K562 (cell line): ENCODE results near the gene PTPRE. TPM values are rescaled to one million over a fixed set of nuclear protein-coding genes. Genes with fewer than 3 reads are reported as not detected.

Source experiments
- ATAC-seq: fragments of 200-7000 bp; cut with Tn5 transposase; 3 replicates; pipeline ENCODE4 v1.9.1; 2020; ENCODE audit warnings: moderate library complexity
- BruUV-seq: library from RNA; stranded (reverse); fragments of 400-500 nt; replicated peaks from 2 replicates; lab custom pipeline; 2021; lab: Mats Ljungman, UMichigan
- CTCF ChIA-PET: fragments of 300-600 bp; formaldehyde crosslinking; extraction: SDS; loops from one replicate; lab custom pipeline; 2021; ENCODE audit warnings: low intra/inter-chr PET ratio; lab: Yijun Ruan, JAX
- POLR2A ChIA-PET: fragments of 300-600, 350-650 bp; sonication (Branson Sonifier 250); formaldehyde crosslinking; extraction: SDS; loops from one replicate; lab custom pipeline; 2021; ENCODE audit warnings: antibody characterized with exemption, inconsistent platforms; lab: Yijun Ruan, JAX
- DNase-seq, 4 experiments: peaks; one replicate each; pipeline versions ENCODE4 v3.0.0 to v3.0.0-alpha.2; 2011 to 2018; ENCODE audit warnings: low spot score in 3 of 4, mixed read lengths in 3 of 4; ENCODE audit errors: extremely low read depth in 1 of 4
- FAIRE-seq: peaks from 2 replicates; lab custom pipeline; 2011; peaks lifted over from hg19 to GRCh38; lab: Jason Lieb, UNC
- H2AFZ ChIP-seq: 2 replicates; pipeline ENCODE4 v1.6.0; 2011; ENCODE audit warnings: low read depth, low read length, control low read depth, inconsistent platforms
- H3K27ac ChIP-seq: fragments of 200-600 bp; 3 replicates; pipeline ENCODE4 v1.8.0; 2011; ENCODE audit warnings: low read depth, mild to moderate bottlenecking, control low read depth, inconsistent platforms, low read length, moderate library complexity, mixed read lengths; ENCODE audit errors: extremely low read depth
- H3K27me3 ChIP-seq, 2 experiments: fragments of 300-600 bp in 1 of 2; 2 replicates in 1 of 2; 3 replicates in 1 of 2; pipeline versions ENCODE4 v1.6.0 to v1.8.0; 2011; ENCODE audit warnings: inconsistent platforms in 2 of 2, low read length in 2 of 2, mild to moderate bottlenecking in 1 of 2, mixed read lengths in 1 of 2, moderate library complexity in 1 of 2; ENCODE audit not compliant: control insufficient read depth in 2 of 2, insufficient read depth in 2 of 2
- H3K36me3 ChIP-seq: fragments of 300-600 bp; 3 replicates; pipeline ENCODE4 v1.8.0; 2011; ENCODE audit warnings: mild to moderate bottlenecking, low read length, inconsistent platforms; ENCODE audit not compliant: control insufficient read depth, insufficient read depth
- H3K4me1 ChIP-seq, 2 experiments: fragments of 200-600 bp in 1 of 2; replicated peaks in 1 of 2; 2 replicates in 1 of 2; 3 replicates in 1 of 2; pipeline versions ENCODE4 v1.5.1 to v1.8.0; 2011; ENCODE audit warnings: inconsistent platforms in 2 of 2, low read length in 2 of 2, mild to moderate bottlenecking in 1 of 2, mixed read lengths in 1 of 2, moderate library complexity in 1 of 2; ENCODE audit not compliant: control insufficient read depth in 2 of 2, insufficient read depth in 2 of 2
- H3K4me2 ChIP-seq: 2 replicates; pipeline ENCODE4 v1.6.1; 2011; ENCODE audit warnings: low read length, control low read depth, inconsistent platforms, mixed read lengths; ENCODE audit not compliant: insufficient read depth
- H3K4me3 ChIP-seq: fragments of 200-600 bp; sonication (generic), shearing (Covaris generic); 2 replicates; pipeline ENCODE4 v1.5.1; 2016; ENCODE audit warnings: control low read depth, inconsistent platforms
- H3K79me2 ChIP-seq: fragments of 200-600 bp; 3 replicates; pipeline ENCODE4 v1.8.0; 2011; ENCODE audit warnings: low read length, inconsistent platforms; ENCODE audit not compliant: control insufficient read depth, insufficient read depth
- H3K9ac ChIP-seq, 2 experiments: 2 replicates each; pipeline versions ENCODE4 v1.6.0 to v1.6.1; 2011; ENCODE audit warnings: low read depth in 2 of 2, low read length in 2 of 2, control low read depth in 1 of 2, inconsistent platforms in 1 of 2, mild to moderate bottlenecking in 1 of 2, mixed read lengths in 1 of 2; ENCODE audit not compliant: insufficient read depth in 1 of 2
- H3K9me1 ChIP-seq: one replicate; pipeline ENCODE4 v1.6.0; 2011; ENCODE audit warnings: inconsistent platforms, mild to moderate bottlenecking, low read length, moderate library complexity; ENCODE audit not compliant: control insufficient read depth, insufficient read depth
- H3K9me3 ChIP-seq: replicated peaks from 2 replicates; pipeline ENCODE4 v1.5.1; 2011; ENCODE audit warnings: low read depth, low read length, inconsistent platforms; ENCODE audit not compliant: control insufficient read depth, insufficient read depth
- H4K20me1 ChIP-seq: replicated peaks from 2 replicates; pipeline ENCODE4 v1.6.1; 2011; ENCODE audit warnings: low read length, inconsistent platforms, mixed read lengths; ENCODE audit not compliant: control insufficient read depth, insufficient read depth
- BMI1 ChIP-seq: fragments of 150-350 bp; IDR thresholded peaks from 2 replicates; pipeline ENCODE4 v1.6.1; 2014; ENCODE audit warnings: low read length
- BRF1 ChIP-seq: IDR thresholded peaks from 3 replicates; pipeline ENCODE4 v1.6.1; 2011; ENCODE audit warnings: borderline replicate concordance, mild to moderate bottlenecking; ENCODE audit not compliant: insufficient read length; ENCODE audit errors: extremely low read depth
- E2F8 ChIP-seq: fragments of 450-650 bp; IDR thresholded peaks from 2 replicates; pipeline ENCODE4 v1.7.1; 2018; ENCODE audit warnings: mild to moderate bottlenecking, low read depth; ENCODE audit not compliant: partially characterized antibody
- SMARCB1 ChIP-seq: IDR thresholded peaks from 2 replicates; pipeline ENCODE4 v1.6.1; 2011; ENCODE audit warnings: improper control_type of control experiment, low read depth; ENCODE audit not compliant: insufficient read length
- ZBTB33 ChIP-seq: sonication (generic); formaldehyde crosslinking; IDR thresholded peaks from 2 replicates; pipeline ENCODE4 v1.8.1; 2023; ENCODE audit warnings: mild to moderate bottlenecking, missing genetic modification reagents
- ZFP36 ChIP-seq: fragments of 150-350 bp; IDR thresholded peaks from 2 replicates; pipeline ENCODE4 v1.6.1; 2018; ENCODE audit warnings: low read length, low read depth; ENCODE audit not compliant: partially characterized antibody
- ZNF174 ChIP-seq: fragments of 250-450 bp; sonication (Bioruptor Pico); IDR thresholded peaks from 2 replicates; pipeline ENCODE4 v1.4.0; 2020; ENCODE audit warnings: mild to moderate bottlenecking
- ZNF175 ChIP-seq: fragments of 200-800 bp; sonication (Bioruptor generic); IDR thresholded peaks from 2 replicates; pipeline ENCODE4 v1.6.1; 2016; ENCODE audit warnings: low read depth, mild to moderate bottlenecking, missing genetic modification characterization, missing compliant biosample characterization
- ZNF217 ChIP-seq: sonication (generic); formaldehyde crosslinking; IDR thresholded peaks from 2 replicates; pipeline ENCODE4 v1.8.0; 2022; ENCODE audit warnings: mild to moderate bottlenecking, missing genetic modification reagents
- ZNF717 ChIP-seq: fragments of 250-450 bp; sonication (Bioruptor Pico); IDR thresholded peaks from 2 replicates; pipeline ENCODE4 v1.5.0; 2021
- WGBS: fragments of 100-300 bp; shearing (Covaris generic); methylation state at CpG from one replicate; pipeline ENCODE4 v1.1.6; 2016; ENCODE audit warnings: low coverage, mixed read lengths; ENCODE audit not compliant: insufficient coverage; ENCODE audit errors: missing lambda C conversion rate; 5-methylcytosine and 5-hydroxymethylcytosine counted together
- in situ Hi-C: fragments of 300-500 bp; cut with MboI; formaldehyde crosslinking; loops from 4 replicates; pipeline ENCODE4 v1.15.0; 2018; ENCODE audit warnings: inconsistent platforms, mixed read lengths
- intact Hi-C: fragments of 100-400 bp; cut with micrococcal nuclease; formaldehyde crosslinking; loops from 2 replicates; pipeline ENCODE4 v1.14.2; 2022
- polyA plus RNA-seq, 8 experiments: library from polyadenylated mRNA; depleted of rRNA in 4 of 8; stranded (reverse) in 5 of 8; unstranded in 3 of 8; fragments of >200 nt; fragmentation: Nextera tagmentation in 2 of 8; fragmentation: Illumina TruSeq in 1 of 8; extraction: Ambion mirVana in 2 of 8; extraction: Trizol in 1 of 8; gene quantifications; 2 replicates each; pipeline versions ENCODE4 v1.2.1 to v1.2.3, GENCODE V29; 2011 to 2014; ENCODE audit warnings: inconsistent platforms in 1 of 8, missing spikeins in 1 of 8
- total RNA-seq, 7 experiments: library from RNA; depleted of rRNA in 6 of 7; stranded (reverse); fragments of >200 nt in 6 of 7; fragmentation: Illumina TruSeq in 2 of 7; extraction: Trizol in 2 of 7; gene quantifications; 2 replicates each; pipeline versions ENCODE4 v1.2.1 to v1.2.3, GENCODE V29; 2011 to 2021; ENCODE audit warnings: low replicate concordance in 1 of 7

PTPRE gene
- total and polyA plus RNA-seq, 9 of the 15 experiments (the other 6 are each of a cell fraction or from before 2014, with no cell fraction given), result 0.01 to 0.13 (median 0.04) TPM; not detected in 4

GRCh38 chr10:128130051-128130450 is 223.1 kb downstream of the PTPRE start:
- FAIRE-seq, result no peak
- H3K4me1 ChIP-seq, result peaks cover 7 to 9% of the 10 kb centered on the region in 2 experiments; a peak in 4 of 5 replicates
- no peak overlapping the region for H3K27ac ChIP-seq
- H2AFZ ChIP-seq, result no peak overlapping the region
- ATAC-seq, result no peak
- POLR2A ChIA-PET, result interaction anchor here (0.6 kb wide), 1 partner anchor 76 kb away, joined by 3 read pairs; no protein-coding TSS in a partner anchor
- peaks cover under 1% of the 10 kb centered on the region; the same call in 1 of the 3 replicates for H3K36me3 ChIP-seq
- intact Hi-C loops, result no loop called here
- in situ Hi-C loops, result no loop called here
- peaks cover 12% of the 10 kb centered on the region for H3K79me2 ChIP-seq
- H4K20me1 ChIP-seq, result no peaks in the 10 kb centered on the region; the same call in 1 of the 2 replicates
- 55% methylated on average over 1 of the region's 1 CpG for WGBS
- H3K9me1 ChIP-seq, result no peaks in the 10 kb centered on the region
- CTCF ChIA-PET, result no interaction called here
- H3K4me3 ChIP-seq, result no peak overlapping the region
- no peaks in the 10 kb centered on the region; a peak in 3 of 5 replicates for H3K27me3 ChIP-seq
- H3K9me3 ChIP-seq, result no peaks in the 10 kb centered on the region
- H3K4me2 ChIP-seq, result no peak overlapping the region
- no peak overlapping the region for H3K9ac ChIP-seq
- DNase-seq, result no peak
- BruUV-seq, result no TSS peak
- TF ChIP-seq ZBTB33 (CRISPR knock-in tag) (no peak), ZNF174 (CRISPR knock-in tag) (no peak), ZNF175 (CRISPR knock-in tag) (no peak), E2F8 (no peak), ZNF217 (CRISPR knock-in tag) (no peak), SMARCB1 (no peak), ZNF717 (CRISPR knock-in tag) (no peak), BRF1 (no peak), BMI1 (no peak), ZFP36 (no peak)
